WI38 (cell line): Measurements from ENCODE around the gene CGB5.

Experiments
- H3K4me3 ChIP-seq: 2 replicates; pipeline ENCODE4 v1.5.1; 2011; ENCODE audit warnings: low read depth, mild to moderate bottlenecking, control low read depth, low read length
- CTCF ChIP-seq: IDR thresholded peaks from 2 replicates; pipeline ENCODE4 v1.5.1; 2012; ENCODE audit warnings: low read depth, mild to moderate bottlenecking, control low read depth, low read length

The CGB5 gene

DNA sequence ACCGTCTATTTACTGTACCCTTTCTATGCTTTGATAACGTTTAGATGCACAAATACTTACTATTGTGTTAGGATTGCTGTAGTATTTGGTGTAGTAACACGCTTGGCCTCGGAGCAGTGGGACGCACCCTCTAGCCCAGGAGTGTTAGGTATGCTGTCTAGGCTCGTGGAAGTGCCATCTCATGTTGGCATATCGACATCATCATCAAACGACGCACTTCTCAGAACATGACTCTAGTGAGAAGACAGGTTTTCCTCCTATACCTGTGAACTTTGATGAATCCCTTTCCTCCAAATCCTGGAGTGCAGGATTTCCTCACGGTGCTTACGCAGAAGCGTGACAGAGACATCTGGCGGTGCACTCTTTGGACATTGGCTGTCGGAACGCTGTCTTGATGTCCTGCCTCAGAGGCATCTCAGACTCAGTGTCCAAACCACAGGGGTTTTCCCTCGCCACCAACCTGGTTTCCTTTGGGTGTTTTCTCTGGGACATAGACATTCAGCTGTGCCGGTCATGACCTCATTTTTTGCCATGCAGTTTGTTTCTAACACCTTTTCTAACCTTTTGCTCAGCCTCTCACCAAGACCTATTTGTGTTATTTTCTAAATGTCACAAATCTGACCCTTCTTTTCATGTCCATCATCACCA is 47.9 kb downstream of the CGB5 start:
- no peak for TF ChIP-seq CTCF
- H3K4me3 ChIP-seq: no peak overlapping the region

DNA sequence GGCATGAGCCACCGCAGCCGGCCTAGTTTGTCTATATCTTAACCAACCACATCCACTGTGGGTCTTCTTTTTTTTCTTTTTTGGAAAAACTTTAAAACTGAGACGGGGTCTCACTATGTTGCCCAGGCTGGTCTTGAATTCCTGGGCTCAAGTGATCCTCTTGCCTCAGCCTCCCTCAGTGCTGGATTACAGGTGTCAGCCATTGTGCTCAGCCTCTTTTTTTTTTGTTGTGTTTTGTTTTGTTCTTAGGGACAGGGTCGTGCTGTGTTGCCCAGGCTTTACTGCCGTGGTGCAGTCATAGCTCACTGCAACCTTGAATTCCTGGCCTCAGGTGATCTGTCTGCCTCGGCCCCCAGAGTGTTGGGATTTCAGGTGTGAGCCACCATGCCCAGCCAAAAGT is 49.0 kb downstream of the CGB5 start:
- H3K4me3 ChIP-seq: no peak overlapping the region
- TF ChIP-seq CTCF: no peak
